OCI-LY1 (cell line): ENCODE results near the gene GABBR2.

Source experiments
- CTCF ChIP-seq: fragments of 200-600 bp; sonication (generic), shearing (Covaris generic); IDR thresholded peaks from 2 replicates; pipeline ENCODE4 v1.5.1; 2017; ENCODE audit warnings: mild to moderate bottlenecking, antibody characterized with exemption, low read length, moderate library complexity, mixed read lengths
- EZH2 ChIP-seq: fragments of 200-600 bp; sonication (generic), shearing (Covaris generic); IDR thresholded peaks from 2 replicates; pipeline ENCODE4 v1.8.0; 2017; ENCODE audit warnings: borderline replicate concordance, mixed run types, mild to moderate bottlenecking, antibody characterized with exemption, low read length, moderate library complexity, mixed read lengths

GRCh38 chr9:98406469-98406868 is 302.3 kb downstream of the GABBR2 start:
- no peak for TF ChIP-seq CTCF
- TF ChIP-seq EZH2: no peak
